ENCODE data around the gene TECTB.

TECTB gene

DNA sequence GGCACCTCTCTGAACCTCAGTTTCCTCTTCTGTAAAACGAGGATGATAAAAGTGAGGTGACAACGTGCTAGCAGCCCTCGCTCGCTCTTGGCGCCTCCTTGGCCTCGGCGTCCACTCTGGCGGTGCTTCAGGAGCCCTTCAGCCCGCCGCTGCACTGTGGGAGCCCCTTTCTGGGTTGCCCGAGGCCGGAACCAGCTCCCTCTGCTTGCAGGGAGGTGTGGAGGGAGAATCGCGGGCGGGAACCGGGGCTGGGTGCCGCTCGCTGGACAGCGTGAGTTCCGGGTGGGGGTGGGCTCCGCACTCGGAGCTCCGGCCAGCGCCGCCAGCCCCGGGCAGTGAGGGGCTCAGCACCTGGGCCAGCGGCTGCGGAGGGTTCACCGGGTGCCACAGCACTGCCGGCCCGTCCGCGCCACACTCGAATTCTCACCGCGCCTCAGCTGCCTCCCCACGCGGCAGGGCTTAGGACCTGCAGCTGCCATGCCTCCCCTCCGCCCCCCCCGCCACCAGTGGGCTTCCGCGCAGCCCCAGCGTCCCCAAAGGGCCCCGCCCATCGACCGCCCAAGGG is 66.4 kb downstream of the TECTB start:
- DNase-seq: no peak

DNA sequence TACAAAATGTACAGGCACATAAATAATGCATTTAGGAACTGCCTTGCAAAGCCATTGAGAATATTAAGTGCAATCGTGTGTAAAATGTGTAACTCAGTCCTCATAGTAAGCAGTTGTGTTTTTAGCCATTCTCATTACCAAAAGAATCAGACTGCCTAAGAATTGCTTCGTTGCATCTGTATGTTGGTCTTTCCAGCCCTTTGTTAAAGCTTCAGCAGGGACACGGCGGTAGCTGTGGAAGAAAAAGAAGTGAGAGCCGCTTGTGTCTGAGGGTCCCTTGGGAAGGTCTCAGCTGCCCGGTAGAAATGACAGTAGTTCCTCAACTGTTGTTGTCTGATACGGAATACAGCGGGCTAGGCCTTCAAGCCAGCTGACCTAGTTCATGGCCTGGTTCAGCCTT is 67.9 kb downstream of the TECTB start:
- DNase-seq: no peak

DNA sequence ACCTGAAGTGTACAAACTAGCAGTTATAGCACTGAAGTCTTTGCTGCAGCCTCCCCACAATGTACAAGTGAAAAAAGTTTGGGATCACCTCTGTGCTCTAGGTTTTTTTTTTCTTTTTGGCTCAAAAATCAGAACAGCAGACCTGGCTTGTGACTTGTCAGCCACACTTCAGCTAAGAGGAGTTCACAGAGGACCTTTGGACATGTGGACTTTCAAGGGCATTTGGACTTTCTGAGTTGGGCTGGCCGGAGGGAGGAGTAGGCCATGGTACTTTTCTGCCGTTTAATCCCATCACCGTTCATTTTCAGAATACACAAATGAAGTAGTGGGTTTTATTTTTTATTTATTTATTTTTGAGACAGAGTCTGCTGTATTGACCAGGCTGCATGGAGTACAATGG is 68.8 kb downstream of the TECTB start:
- DNase-seq: no peak

DNA sequence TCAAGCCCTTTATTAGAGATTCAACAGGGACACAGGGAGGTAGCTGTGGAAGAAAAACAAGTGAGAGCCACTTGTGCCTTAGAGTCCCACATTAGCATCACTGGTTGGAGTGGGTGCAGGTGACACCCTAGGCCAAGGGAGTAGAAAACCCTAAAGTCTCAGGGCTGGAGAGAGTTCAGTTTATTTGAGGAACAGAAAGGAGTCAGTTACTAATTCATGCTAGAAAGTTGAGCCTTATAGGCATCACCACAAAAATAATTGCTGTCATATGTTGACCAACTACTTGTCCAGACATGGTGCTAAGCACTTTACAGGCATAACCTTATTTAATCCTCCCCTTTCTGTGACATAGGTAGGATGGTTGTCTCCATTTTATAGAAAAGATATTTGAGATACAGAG is 69.8 kb downstream of the TECTB start:
- DNase-seq: no peak
